SK-N-SH treated with all-trans-retinoic acid at 6 μM for 48 hours (cell line): ENCODE data around the gene GARS1.

ENCODE experiments used
- ATAC-seq: fragments of 200-7000 bp; cut with Tn5 transposase; 3 replicates; pipeline ENCODE4 v1.9.1; 2020; ENCODE audit warnings: mild to moderate bottlenecking, moderate library complexity
- ARNTL ChIP-seq: fragments of 450-650 bp; formaldehyde crosslinking; IDR thresholded peaks from 2 replicates; pipeline ENCODE4 v1.5.0; 2020; ENCODE audit warnings: low read depth, mild to moderate bottlenecking, moderate library complexity, borderline replicate concordance
- BACH2 ChIP-seq: fragments of 250-450 bp; sonication (Bioruptor Pico); IDR thresholded peaks from 2 replicates; pipeline ENCODE4 v1.9.0; 2021; ENCODE audit warnings: mild to moderate bottlenecking, borderline replicate concordance
- CREB5 ChIP-seq: fragments of 250-450 bp; sonication (Bioruptor Pico); IDR thresholded peaks from 2 replicates; pipeline ENCODE4 v1.5.1; 2020; ENCODE audit warnings: low read depth, mild to moderate bottlenecking, moderate library complexity
- CSDC2 ChIP-seq: fragments of 250-450 bp; sonication (Bioruptor Pico); IDR thresholded peaks from 2 replicates; pipeline ENCODE4 v1.5.0; 2020; ENCODE audit warnings: mild to moderate bottlenecking, moderate library complexity
- CSRNP3 ChIP-seq: fragments of 250-450 bp; sonication (Bioruptor Pico); IDR thresholded peaks from 2 replicates; pipeline ENCODE4 v1.5.1; 2021; ENCODE audit warnings: mild to moderate bottlenecking, moderate library complexity
- ESRRG ChIP-seq: fragments of 250-450 bp; sonication (Bioruptor Pico); IDR thresholded peaks from 2 replicates; pipeline ENCODE4 v1.6.1; 2021; ENCODE audit warnings: mild to moderate bottlenecking
- GLIS3 ChIP-seq: fragments of 250-450 bp; sonication (Bioruptor Pico); IDR thresholded peaks from 2 replicates; pipeline ENCODE4 v1.5.0; 2020; ENCODE audit warnings: mild to moderate bottlenecking, moderate library complexity
- ISL1 ChIP-seq: fragments of 250-450 bp; sonication (Bioruptor Pico); IDR thresholded peaks from 2 replicates; pipeline ENCODE4 v2.1.2; 2022; ENCODE audit warnings: mild to moderate bottlenecking, moderate library complexity
- OSR1 ChIP-seq: fragments of 250-450 bp; sonication (Bioruptor Pico); IDR thresholded peaks from 2 replicates; pipeline ENCODE4 v1.8.0; 2022; ENCODE audit warnings: moderate library complexity, mild to moderate bottlenecking, inconsistent platforms
- POU6F1 ChIP-seq: fragments of 250-450 bp; sonication (Bioruptor Pico); IDR thresholded peaks from 2 replicates; pipeline ENCODE4 v1.8.0; 2021; ENCODE audit warnings: low read depth, mild to moderate bottlenecking, moderate library complexity, borderline replicate concordance
- PPARA ChIP-seq: fragments of 250-450 bp; sonication (Bioruptor Pico); IDR thresholded peaks from 2 replicates; pipeline ENCODE4 v1.5.0; 2020; ENCODE audit warnings: mild to moderate bottlenecking, borderline replicate concordance
- RARB ChIP-seq: fragments of 250-450 bp; sonication (Bioruptor Pico); IDR thresholded peaks from 2 replicates; pipeline ENCODE4 v1.8.0; 2021; ENCODE audit warnings: mild to moderate bottlenecking, moderate library complexity
- SNAI2 ChIP-seq: fragments of 250-450 bp; sonication (Bioruptor Pico); IDR thresholded peaks from 2 replicates; pipeline ENCODE4 v1.5.0; 2020; ENCODE audit warnings: mild to moderate bottlenecking, moderate library complexity
- TCF4 ChIP-seq: fragments of 250-450 bp; sonication (Bioruptor Pico); IDR thresholded peaks from 2 replicates; pipeline ENCODE4 v1.8.0; 2021; ENCODE audit warnings: mild to moderate bottlenecking, moderate library complexity, borderline replicate concordance
- TOX ChIP-seq: fragments of 250-450 bp; sonication (Bioruptor Pico); IDR thresholded peaks from 2 replicates; pipeline ENCODE4 v1.8.0; 2021; ENCODE audit warnings: mild to moderate bottlenecking, moderate library complexity, borderline replicate concordance
- TSHZ2 ChIP-seq: fragments of 250-450 bp; sonication (Bioruptor Pico); IDR thresholded peaks from 2 replicates; pipeline ENCODE4 v1.5.0; 2020; ENCODE audit warnings: mild to moderate bottlenecking, moderate library complexity
- ZC3H10 ChIP-seq: fragments of 250-450 bp; sonication (Bioruptor Pico); IDR thresholded peaks from 2 replicates; pipeline ENCODE4 v1.5.1; 2021; ENCODE audit warnings: mild to moderate bottlenecking, moderate library complexity
- ZFP30 ChIP-seq: fragments of 450-650 bp; formaldehyde crosslinking; IDR thresholded peaks from 2 replicates; pipeline ENCODE4 v1.5.0; 2022; ENCODE audit warnings: mild to moderate bottlenecking, moderate library complexity
- ZNF565 ChIP-seq: fragments of 450-650 bp; formaldehyde crosslinking; conservative IDR thresholded peaks from 2 replicates; pipeline ENCODE4 v1.5.0; 2020; ENCODE audit warnings: low read depth, mild to moderate bottlenecking, moderate library complexity
- ZNF70 ChIP-seq: fragments of 450-650 bp; formaldehyde crosslinking; IDR thresholded peaks from 2 replicates; pipeline ENCODE4 v1.5.0; 2020; ENCODE audit warnings: mild to moderate bottlenecking, moderate library complexity
- ZNF8 ChIP-seq: fragments of 450-650 bp; formaldehyde crosslinking; IDR thresholded peaks from 2 replicates; pipeline ENCODE4 v1.5.0; 2020; ENCODE audit warnings: mild to moderate bottlenecking, moderate library complexity

The GARS1 gene

GRCh38 chr7:30548845-30549244, 45.8 kb upstream of the GARS1 start:
- TF ChIP-seq ZC3H10 (CRISPR knock-in tag): no peak
- peak; percentile 89 for ATAC-seq

DNA sequence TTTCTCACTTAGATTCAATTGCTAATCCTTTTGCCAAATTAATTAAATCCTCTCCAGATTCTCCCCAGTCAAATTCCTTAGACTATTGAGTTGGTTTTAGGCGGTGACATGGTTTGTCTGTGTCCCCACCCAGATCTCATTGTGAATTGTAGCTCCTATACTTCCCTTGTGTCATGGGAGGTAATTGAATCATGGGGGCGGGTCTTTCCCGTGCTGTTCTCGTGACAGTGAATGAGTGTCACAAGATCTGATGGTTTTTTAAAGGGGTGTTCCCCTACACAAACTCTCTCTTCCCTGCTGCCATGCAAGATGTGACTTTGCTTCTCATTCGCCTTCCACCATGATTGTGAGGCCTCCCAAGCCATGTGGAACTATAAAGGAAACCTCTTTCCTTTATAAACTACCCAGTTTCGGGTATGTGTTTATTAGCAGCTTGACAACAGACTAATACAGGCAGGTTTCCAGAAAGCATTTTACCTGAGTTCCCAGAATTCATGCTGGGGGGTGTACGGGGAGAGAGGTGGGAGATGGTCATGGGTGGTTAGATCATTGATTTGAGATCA, 44.7 kb upstream of the GARS1 start:
- ATAC-seq: no peak
- TF ChIP-seq SNAI2 (CRISPR knock-in tag) (no peak), CSDC2 (no peak), ISL1 (no peak), ZC3H10 (CRISPR knock-in tag) (no peak)
- TF ChIP-seq, all 23 proteins: peak for 0

DNA sequence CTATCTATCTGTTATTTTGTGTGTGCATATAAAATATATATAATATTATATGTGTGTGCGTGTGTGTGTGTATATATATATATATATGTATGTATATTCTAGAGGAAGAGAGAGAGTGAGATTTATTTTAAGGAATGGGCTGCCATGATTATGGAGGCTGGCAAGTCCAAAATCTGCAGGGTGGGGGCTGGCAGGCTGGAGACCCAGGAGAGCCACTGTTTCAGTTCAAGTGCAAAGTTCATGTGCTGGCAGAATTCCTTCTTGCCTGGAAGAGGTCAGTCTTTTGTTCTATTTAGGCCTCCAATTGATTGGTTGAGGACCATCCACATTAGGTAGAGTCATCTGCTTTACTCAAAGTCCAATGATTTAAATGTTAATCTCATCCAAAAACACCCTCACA, 42.3 kb upstream of the GARS1 start:
- ATAC-seq: no peak
- TF ChIP-seq ISL1 (no peak), RARB (CRISPR knock-in tag) (no peak), BACH2 (no peak), POU6F1 (CRISPR knock-in tag) (no peak), TSHZ2 (CRISPR knock-in tag) (no peak), GLIS3 (CRISPR knock-in tag) (no peak), ZNF565 (no peak), ZNF8 (CRISPR knock-in tag) (no peak), CREB5 (CRISPR knock-in tag) (no peak), ESRRG (no peak), ZNF70 (CRISPR knock-in tag) (no peak), OSR1 (CRISPR knock-in tag) (no peak), PPARA (CRISPR knock-in tag) (no peak), CSRNP3 (CRISPR knock-in tag) (no peak), TCF4 (CRISPR knock-in tag) (no peak), ZFP30 (no peak), SNAI2 (CRISPR knock-in tag) (no peak), TOX (CRISPR knock-in tag) (no peak), ARNTL (CRISPR knock-in tag) (no peak), ZC3H10 (CRISPR knock-in tag) (no peak)

DNA sequence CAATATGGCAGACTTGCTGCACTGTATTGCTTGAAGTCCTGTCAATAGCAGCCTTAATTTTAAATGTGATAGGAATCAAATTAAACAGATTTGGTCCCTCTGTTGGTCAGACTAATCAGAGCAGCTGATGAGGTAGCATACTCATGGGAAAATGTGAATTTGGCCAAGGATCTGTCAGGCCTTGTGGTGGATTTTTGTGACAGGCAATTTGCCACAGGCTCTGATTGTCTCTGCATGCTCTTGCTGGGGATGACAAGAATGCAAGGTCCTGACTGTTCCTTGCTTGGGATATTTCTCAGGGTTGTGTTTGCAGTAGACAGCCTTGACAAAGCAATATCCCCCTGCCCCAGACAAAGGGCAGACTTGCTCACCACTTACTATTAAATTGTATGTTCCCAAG, 41.5 kb upstream of the GARS1 start:
- TF ChIP-seq PPARA (CRISPR knock-in tag): no peak
- no peak for TF ChIP-seq GLIS3 (CRISPR knock-in tag)
- no peak for TF ChIP-seq RARB (CRISPR knock-in tag)
- TF ChIP-seq, all 23 proteins: peak for 0
- no peak for ATAC-seq

DNA sequence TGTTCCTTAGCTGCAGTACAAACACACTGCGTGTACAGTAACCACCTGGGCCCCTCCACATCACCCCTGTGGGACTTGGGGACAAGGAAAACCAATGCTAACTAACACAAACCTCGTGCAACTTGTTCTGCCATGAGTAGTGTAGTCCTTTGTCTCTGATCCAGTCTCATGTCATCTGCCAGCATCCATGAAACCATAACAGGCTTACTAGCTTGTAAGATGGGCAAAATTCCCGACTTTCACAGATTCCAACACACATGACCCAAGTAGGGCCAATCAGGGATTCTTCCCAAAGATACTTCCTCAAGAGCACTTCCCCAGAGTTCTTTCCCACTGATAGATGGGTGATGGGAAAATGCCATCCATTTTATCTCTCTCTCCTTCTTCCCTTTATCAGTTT, 41.1 kb upstream of the GARS1 start:
- no peak for ATAC-seq

More for the DNA sequence above, 41.1 kb upstream of the GARS1 start:
- no peak for TF ChIP-seq POU6F1 (CRISPR knock-in tag)
- no peak for TF ChIP-seq ISL1
- no peak for TF ChIP-seq CREB5 (CRISPR knock-in tag)
- TF ChIP-seq ZNF8 (CRISPR knock-in tag): no peak
- no peak for TF ChIP-seq PPARA (CRISPR knock-in tag)
